ENCODE results near the gene APBA2.

APBA2 gene

DNA sequence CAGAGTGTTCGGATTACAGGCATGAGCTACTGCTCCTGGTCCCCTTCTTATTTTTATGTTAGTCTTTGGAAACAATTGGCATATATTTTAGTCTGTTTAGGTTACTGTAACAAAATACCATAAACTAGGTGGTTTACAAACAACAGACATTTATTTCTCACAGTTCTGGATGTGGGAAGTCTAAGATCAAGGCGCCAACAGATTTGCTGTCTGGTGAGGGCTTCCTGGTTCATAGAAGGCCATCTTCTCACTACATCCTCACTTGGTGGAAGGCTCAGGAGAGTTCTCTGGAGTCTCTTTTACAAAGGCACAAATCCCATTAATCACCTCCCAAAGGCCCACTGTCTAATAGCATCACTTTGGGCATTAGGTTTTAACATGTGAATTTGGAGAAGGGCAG is 101.0 kb downstream of the APBA2 start:
- DNase-seq: no peak

DNA sequence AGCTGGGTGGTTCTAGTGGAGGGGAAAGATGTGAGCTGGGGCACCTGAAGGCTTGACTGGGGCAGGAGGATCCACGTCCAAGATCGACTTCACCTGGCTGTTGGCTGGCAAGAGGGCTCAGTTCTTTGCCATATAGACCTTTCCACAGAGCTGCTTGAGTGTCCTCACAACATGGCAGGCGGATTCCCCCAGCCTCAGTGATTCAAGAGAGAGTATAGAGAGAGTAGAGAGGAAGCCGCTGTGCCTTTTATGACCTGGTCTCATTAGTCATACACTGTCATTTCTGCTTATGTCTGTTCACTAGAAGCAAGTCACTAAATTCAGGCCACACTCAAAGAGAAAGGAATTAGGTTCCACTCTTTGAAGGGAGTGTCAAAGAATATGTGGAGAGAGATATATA is 101.6 kb downstream of the APBA2 start:
- DNase-seq: no peak

DNA sequence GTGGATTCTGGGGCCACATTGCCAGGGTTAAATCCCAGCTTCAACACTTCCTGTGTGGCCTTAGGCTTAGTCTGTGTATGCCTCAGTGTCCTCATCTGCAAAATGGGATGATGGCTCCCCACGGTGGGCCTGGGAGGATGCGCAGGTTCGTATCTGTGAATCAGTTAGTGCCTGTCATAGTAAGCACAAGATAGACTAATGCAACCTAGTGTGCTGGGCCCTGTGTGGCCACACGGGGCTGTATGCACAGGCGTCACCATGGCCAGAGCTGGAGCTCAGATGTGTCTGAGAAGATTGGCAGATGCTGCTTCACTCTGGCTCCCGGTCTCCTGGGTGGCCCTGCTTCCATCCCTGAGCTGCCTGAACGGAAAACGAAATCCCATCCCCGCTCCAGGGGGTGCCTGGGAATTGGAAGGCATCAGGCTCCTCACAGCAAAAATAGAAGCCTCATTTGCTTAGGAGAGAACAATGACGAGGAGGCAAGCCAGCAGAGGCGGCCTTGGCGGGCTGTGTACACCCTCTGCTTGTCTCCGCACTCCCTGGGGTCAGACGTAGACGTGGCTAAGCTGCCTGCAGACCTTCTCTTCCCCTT is 103.6 kb downstream of the APBA2 start:
- DNase-seq: no peak

DNA sequence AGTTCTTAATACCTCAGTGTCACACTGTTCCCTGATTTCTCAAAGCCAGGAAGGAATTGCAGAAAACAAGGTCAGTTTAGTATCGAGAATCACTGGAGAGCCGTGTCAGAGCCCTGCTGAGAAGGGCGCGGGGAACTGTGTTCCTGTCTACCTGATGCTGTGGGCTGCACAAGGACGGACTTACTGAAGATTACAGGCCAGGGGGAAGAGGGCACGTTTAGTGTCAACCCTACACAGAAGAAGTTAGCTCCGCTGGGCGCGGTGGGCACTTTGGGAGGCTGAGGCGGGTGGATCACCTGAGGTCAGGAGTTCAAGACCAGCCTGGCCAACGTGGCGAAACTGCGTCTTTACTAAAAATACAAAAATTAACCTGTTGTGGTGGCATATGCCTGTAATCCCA is 104.1 kb downstream of the APBA2 start:
- no peak for DNase-seq

DNA sequence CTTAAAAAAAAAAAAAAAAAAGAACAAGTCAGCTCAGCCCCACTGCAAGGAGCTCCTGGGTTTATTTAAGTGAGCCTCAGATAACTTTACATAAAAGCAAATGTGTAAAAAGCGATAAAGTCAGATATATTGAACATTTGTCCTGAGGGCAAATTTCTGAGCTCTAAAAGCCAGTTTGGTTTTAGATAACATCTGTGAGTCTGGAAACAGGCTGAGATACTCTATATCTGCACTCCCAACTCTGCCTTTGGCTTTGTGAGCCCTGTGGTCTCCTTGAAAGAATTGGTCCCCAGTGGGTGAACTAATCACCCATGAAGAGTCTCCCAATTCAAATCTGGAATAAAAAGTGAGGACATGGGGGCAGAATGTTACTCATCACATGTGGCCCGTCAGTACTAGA is 104.6 kb downstream of the APBA2 start:
- DNase-seq: no peak

DNA sequence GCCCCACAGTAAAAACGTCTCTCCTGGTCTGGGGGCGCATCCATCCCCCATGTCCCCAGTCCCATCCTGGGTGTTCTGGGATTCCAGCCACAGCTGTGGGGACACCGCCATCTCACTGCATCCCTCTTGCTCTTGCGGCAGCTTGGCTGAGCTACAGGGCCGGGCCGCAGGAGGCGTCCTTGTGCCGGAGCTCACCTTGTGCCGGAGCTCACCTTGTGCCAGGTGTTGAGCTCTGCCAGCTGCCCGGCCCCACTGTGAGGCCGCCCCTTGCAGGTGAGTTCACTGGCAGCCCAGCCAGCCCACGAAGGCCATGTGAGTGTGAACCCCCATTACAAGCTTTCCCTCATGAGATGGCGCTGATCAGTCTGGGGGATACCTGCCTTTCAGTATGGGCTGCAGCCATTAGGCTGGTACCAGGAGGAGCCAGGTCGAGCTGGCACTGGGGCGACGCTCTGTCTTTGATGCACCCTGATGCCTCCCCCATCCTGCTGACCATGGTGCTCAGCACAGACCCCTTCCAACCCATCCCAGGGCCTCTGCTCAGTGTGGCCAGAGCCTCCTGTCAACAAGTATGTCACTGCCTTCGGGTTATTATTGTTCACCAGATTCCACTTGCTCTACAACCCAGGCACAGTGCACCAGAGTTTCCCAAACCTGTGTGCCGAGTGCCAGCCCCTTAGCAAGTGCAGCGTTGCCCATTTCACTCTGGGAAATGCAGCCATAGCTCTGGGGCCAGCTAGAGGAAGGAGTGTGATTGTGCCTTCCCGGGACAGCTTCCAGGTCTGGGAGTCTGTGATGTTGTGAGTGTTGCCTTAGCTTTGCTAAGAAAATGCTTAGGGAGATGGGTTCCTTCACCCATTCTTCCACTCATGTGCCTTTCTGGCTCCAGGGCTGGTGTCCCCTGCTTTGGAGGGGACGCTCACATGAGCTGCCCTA is 105.7 kb downstream of the APBA2 start:
- no peak for DNase-seq

DNA sequence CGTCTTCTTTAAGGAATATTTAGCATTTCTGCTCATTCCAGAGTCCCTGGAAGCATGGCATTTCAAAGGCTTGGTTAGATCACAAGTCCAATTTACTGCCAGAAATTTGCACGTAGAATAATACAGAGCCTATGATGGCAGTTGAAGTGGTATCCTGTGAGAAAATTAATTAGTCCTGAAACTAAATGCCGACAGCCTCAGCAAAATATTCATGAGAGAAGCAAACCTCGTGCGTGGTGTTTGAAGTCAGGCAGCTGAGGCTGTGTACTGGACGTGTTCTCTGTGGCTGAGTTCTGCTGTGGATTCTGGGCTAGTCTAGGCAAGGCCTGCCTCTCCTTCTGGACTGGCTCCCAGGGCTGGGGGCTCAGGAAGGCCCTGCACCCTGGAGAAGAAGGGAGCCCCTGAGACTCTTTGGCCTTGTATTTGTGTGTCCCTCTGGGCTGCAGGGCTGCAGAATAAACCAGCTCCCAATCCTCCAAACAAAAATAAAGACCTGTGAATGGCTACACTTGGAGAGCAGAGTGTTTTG is 106.6 kb downstream of the APBA2 start:
- no peak for DNase-seq

DNA sequence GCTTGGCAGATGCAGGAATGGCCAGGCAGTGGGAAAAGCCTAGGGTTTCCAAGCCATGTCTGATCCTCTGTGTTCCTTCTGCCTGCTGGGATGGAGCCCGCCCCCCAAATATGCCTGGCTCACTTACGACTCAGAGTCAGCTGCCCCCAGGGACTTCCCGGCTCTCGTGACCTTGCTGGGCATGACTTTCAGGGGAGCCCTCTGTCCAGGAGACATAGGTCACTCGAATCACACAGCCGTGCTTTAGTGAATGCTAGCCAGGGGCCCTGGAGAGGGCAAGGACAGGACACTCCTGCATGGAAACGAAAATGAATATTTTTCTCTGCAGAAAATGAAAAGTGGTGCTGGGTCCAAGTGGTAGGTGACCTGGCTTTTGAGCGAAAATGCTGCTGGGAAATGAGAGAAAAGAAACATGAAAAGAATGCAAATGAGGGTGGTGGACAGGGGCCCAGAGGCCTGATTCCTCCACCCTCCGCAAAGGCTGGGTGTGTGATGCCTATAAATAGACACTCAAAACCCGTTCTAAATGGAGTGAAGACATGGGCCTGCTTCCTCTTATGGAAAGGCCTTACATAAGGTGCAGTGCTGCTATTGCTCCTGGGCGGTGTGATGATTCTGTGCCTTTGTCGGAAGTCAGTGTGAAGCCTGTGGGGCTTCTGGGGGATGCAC is 107.4 kb downstream of the APBA2 start:
- DNase-seq: no peak

DNA sequence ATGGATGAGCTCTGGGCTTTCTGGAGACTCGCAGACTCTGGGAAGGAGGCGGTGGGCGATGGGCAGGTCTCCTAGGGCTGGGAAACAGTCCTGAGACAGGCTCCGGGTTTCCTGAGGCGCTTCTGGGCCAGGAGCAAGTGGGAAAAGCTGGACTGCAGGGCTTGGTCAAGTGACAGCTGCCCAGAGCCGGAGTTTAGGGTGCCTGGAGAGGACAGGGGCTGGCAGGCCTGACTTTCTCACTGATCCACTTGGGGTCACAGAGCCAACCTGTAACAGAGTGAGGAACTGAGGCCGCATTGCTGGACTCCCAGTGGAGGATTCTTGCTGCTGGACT is 107.9 kb downstream of the APBA2 start:
- DNase-seq: no peak

DNA sequence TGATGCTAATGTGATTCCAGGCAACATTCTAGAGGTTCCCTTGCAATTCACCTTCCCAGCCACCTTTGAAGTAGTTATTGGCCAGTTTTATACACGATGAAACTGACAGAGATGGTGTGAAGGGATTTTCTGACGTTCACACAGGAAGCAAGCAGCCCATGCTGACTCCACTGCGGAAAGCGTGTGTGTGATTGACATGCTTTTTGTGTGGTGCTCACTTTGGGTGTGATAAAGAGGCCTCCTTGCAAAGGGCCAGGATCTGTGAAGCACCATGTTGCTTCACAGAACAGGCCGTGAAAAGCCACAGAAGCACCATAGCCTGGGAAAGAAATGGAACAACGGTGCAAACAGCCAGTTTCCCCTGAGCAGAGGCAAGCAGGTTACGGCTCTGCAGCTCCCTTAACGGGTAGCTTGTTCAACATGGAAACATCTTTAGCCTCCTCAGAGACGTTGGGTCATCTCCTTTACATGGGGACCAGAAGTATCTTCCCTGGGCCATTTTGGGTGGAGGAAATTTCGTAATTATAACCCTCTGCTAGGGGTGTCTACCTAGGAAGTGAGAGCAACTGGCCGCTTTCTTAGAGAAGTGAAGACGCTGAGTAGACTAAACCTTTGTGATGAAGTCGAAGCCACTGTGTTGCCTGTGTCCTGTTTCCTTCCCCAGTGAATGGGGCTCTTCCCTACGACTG is 108.5 kb downstream of the APBA2 start:
- no peak for DNase-seq

DNA sequence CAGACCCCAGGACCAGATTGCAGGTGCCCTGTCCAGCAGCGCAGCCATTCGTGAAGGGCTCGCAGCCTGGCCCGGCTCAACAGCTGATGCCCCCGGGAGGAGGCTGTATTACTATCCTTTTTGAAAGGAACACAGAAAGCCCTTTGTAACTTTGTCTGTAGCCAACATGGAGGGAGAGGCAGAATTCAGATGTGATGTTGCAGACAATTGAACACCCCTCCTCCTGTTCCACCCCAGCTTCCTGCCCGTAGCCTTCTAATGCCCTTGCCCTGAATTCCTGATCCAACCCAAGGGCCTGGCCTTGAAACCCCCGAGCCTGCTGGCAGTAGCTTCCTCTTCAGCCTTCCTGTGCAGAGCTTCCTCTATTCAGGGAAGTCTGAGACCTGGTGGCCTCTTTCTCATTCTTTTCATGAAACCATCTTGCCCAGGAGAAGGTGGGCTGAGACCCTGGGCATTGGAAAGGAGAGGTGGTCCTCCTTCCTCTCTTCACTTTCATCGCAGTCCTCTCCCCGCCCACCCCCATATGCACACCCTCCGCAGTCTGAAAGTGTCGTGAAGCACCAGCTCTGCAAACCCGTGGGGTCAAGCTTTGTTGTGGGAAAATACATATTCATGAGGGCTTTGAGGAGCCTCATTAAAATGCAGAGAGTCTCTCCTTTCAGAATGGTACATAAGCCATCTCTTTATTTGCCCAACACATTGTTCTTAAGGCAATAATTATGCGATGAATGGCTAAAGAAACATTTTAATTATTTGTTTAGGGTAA is 109.2 kb downstream of the APBA2 start:
- no peak for DNase-seq

DNA sequence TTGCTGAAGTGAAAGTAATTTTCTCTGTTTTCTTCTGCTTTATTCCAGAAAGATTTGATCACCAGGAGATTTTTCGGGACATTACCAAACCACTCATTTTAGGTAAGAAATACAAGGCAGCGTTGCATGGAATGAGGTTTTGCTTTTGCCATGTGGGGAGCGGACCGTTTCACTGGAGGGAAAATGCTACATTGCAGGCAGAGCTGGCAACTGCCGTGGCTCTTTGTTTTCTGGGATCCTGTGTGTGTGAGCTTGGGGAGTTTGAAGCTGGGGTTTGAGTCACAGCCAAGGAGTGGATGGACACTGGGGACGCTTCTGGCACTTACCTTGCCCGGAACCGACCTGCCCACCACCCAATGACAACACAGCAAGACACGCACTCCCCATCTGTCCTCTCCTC is 109.9 kb downstream of the APBA2 start:
- no peak for DNase-seq

DNA sequence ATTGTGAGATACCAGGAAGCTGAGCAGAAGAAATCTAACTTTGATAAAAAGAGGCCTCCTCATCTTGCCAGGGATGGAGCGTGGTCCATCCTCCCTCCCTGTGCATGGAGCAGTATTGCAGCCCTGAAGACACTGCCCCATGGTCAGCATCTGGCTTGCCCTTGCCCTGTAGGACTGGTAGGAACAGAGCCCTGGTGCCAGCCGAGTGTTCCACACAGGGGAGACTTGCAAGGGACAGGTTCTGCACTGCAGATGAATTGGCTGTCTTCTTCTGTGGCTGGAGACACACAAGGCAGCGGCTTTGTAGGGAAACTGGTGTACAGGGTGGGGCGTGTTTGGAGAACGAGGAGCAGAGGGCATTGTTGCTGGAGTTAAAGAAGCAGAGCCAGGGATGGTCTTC is 110.5 kb downstream of the APBA2 start:
- no peak for DNase-seq

DNA sequence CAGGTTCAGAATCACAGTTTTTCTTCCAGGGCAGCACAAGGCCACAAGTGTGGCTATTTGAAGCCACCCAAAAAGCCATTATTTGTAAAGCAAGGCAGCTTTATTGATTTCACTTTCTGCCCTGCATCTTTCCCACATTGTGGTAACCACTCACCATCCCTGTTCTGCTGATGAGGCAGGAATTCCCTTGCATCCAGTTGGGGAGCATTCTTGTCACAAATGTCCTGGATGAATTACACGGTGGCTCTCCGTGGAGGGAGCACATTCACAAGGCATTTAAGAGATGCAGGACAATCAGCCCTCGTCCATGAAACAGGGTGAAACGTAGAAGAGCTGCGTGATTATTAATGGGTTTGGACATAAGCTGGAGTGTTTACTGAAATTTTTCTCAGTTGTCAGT is 111.2 kb downstream of the APBA2 start:
- no peak for DNase-seq

DNA sequence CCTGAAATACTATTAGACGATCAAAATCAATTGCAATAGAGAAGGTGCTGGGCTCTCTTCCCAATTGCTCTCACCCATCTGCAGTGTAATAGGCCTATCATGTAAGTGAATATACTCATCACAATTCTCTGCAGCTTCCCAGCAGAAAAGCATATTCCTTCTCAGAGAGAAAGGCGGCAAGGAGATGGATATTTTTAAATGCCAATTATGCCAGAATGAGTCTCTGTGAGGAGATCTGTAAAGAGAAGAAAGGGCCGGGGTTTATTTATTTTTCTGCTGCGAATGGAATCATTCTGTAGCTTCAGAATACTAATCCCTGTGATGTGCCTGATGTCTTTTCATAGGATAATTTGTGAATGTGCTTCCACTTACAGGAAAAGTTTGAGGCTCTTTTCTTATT is 112.0 kb downstream of the APBA2 start:
- no peak for DNase-seq

DNA sequence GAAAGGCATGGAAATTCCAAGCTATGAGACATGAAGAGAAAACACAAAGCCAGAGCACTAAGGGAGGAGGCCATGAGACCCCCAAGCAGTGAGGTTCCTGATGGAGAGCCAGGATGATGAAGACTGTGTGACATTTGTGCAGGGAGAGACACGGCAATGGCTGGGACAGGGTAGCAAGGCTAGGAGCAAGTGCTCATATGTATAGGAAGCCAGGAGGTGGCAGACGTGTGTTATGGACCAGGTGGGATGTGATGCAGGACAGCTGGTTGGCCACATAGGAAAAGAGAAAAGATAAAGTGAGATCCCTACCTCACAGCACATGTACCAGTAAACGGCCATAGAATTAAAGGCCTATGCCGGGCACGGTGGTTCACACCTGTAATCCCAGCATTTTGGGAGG is 112.7 kb downstream of the APBA2 start:
- no peak for DNase-seq

DNA sequence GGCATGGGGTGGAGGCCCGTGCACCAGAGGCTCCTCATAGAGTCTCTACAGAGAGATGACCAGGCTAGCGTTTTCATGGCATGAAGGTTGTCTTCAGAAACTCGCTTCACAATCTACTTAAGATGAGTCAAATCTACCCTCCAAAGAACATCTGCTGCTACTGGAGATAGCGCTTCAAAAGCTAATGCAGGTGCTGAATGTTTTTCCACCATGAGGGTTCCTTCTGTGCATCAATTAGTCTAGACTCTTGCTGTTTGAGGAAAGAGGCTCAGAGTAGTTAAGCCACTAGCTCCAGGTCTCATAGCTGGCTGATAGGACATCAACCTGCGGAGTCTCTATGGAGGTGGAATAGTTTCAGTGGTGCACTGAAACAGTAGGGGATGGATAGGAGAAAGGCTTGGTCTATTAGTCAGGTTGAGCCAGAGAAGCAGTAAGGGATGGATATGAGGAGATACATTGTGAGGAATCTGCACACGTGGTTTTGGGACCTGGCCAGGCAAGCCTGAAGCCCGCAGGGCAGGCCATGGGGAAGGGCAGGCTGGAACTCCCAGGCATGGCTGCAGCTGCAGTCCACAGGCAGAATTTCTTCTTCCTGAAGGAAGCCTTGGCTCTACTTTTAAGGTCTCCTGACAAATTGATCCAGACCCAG is 117.5 kb downstream of the APBA2 start:
- DNase-seq: no peak

DNA sequence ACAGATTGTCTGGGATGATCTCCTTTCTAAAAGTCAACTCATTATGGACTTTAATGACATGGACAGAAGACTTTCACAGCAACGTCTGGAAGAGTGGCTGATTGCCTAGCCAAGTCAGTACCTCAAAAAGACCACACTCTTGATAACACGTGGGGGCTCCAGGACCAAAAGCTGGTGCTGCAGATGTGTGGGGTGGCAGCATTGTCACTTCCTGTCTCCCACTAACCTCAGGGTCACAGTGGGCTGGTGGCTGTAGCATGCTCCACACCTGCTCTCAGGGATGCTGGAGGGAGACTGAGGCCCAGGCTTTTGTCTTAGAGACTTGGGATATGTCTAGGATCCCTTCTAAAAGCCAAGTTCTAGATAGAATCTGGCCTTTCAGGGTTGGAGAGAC is 118.1 kb downstream of the APBA2 start:
- no peak for DNase-seq

DNA sequence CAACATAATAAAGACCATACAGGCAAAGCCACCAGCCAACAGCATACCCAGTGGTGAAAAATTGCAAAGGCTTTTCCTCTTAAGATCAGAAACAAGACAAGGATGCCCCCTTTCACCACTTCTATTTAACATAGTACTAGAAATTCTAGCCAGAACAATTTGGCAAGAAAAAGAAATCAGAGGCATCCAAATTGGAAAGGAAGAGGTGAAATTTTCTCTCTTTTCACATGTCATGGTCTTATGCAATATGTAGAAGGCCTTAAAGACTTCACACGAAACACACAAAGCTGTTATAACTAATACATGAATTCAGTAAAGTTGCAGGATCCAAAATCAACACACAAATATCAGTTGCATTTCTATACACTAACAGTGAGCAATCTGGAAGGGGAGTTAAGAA is 120.2 kb downstream of the APBA2 start:
- DNase-seq: no peak

DNA sequence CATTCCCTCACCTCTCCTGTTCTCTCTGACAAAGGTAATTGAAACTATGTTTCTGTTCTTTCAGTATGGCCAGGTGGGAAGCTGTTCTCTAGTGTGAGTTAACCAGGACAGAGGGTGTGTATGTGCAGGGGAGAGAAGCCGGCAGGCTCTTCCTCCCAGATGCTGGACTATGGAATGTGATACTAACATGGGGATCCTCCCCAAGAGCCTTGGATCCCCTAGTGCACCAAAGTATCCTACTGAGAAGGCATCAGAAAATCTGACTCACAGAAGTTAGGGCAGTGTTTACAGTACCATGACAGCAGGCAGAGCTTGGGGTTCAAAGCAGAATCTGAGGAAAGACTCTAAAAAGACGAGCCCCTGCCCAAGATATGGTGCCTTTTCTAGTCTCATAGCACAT is 123.1 kb downstream of the APBA2 start:
- DNase-seq: no peak

DNA sequence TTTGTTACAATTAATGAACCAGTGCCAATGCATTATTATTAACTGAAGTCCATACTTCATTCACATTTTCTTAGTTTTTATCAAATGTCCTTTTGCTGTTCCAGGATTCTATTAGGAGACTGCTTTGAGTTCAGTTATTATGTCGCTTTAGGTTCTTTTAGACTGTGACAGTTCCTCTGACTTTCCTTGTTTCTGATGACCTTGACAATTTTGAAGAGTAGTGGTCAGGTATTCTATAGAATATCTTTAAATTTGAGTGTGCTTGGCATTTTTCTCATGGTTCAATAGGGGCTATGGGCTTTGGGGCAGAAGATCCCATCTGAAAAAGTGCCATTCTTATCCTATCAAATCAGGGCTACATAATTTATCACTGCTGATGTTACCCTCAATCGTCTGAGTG is 126.3 kb downstream of the APBA2 start:
- DNase-seq: no peak

DNA sequence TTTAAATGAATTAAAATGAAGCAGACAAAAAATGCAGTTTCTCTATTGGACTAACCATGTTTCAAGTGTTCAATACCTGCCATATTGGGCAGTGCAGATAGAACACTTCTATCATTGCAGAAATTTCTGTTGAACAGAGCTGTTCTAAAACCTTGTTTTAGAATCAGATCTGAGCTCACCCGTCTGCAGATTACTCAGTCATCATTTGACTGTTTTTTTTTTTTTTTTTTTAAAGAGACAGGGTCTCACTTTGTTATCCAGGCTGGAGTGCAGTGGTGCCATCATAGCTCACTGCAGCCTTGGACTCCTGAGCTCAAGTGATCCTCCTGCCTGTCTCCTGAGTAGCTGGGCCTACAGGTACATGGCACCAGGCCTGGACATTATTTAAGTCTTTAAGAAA is 128.7 kb downstream of the APBA2 start:
- DNase-seq: no peak
